ENCODE measurements around the gene NSG2.
A peak's percentile ranks its signal among the peaks of the same experiment; 100 is the strongest.
"Not testable (repeated sequence)": the region's sequence is repeated elsewhere in the genome, so short reads cannot be mapped to it uniquely, and the experiment has no call there.

Gene NSG2

GRCh38 chr5:174063082-174063756, 17.7 kb downstream of the NSG2 start:
- DNase-seq: no peak

DNA sequence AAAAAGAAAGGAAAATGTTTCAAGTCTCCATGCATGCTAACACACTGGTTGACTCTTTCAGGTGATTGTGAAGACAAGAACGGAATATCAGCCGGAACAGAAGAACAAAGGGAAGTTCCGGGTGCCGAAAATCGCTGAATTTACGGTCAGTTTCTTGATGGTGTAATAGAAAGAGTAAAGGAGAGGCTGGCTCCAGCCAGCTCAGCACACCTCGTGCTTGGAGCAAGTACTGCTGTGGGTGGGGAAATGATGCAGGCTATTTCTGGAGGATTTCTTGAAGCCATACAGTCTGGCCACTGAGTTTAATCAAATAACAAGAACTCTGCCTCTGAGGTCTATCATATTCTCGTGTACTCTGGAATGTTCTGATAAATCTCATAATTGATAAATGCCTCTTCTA, 18.7 kb downstream of the NSG2 start:
- no peak for DNase-seq

DNA sequence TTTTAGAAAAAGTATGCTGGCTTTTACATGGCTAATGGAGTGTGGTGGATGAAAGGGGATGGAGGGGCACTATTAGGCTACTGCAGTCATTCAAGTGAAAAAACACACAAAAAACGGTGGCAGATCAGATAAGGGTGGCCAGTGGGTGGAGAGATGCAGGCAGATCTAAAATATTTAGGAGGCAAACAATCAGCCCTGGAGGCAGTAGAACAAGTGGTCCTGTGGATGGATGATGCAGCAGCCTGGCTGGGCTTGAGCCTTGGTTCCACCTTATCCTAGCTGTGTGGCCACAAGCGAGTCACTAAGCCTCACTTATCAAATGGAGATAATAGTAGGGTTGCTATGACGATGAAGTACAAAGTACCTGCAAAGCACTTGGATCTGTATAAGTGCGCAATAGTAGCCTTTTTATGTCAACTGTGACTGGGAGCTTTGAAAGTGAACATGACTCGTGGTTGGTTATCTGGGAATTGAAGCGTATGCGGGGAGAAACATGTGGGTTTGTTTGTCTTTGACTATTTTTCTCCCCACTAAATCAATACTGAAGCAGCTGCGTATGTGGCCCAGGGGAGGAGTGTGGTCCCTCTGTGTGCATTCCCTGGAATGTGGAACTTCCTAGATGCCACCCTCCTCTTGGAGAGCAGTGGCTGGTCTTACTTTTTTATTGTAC, 20.2 kb downstream of the NSG2 start:
- peak; percentile 41 for DNase-seq

GRCh38 chr5:174067499-174067898, 22.0 kb downstream of the NSG2 start:
- DNase-seq: no peak

GRCh38 chr5:174071484-174071883, 26.0 kb downstream of the NSG2 start:
- DNase-seq: no peak

DNA sequence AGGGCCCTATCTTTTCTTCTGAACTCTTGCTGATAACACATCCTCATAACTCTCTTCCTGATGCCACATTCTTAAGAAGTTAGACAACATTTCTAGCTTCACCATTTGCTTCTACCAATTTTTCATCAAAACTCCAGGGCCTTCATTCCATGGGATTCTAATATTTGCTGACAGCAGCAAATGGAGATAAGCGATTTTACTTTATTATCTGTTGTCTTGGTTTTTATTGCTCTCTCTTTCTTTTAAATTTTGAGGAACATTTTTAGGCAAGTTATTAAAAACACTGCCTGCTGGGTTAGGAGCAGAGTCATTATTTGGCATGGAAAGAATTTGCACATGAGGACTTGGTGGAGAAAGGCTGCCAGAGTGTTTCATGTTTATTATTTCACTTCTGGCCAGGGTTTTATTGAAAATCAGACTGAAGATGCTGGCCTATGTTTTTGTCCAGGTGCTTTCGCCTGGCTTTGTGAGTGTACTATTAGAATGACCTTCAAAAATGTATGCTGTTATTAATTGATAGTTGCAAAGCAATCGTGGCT, 27.7 kb downstream of the NSG2 start:
- DNase-seq: no peak

DNA sequence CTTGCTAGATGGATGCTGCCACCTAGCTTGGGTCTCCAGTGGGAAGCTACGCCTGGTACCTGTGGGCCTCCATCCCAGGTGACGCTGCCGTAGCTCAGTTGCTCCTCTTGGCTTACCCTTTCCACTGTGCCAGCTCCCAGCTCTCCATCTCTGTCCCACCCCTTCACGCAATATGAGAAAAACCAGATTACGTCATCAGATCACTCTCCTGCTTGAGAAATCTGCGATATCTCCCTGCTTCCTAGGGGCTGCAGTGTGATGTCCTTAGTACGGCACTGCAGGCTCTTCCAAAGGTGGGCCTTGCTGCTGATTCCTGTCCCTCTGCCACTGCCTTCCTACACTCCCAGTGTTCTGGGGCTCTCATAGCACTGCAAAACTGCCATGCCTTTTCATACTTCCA, 28.9 kb downstream of the NSG2 start:
- DNase-seq: no peak

DNA sequence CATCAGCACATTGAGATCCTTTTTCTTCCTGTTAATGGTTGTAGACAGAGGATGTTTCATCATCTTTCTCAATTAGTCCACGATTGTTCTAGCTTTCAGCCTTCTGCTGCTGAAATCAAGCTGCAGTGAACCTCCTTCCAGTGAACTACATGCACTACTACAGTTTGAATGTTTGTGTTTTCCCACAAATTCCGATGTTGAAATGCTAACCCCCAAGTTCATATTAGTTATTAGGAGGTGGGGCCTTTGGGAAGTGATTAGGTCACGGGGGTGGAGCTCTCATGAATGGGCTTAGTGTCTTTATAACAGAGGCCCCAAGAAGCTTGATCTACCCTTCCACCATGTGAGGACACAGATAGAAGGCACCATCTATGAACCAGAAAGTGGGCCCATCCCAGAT, 32.9 kb downstream of the NSG2 start:
- no peak for DNase-seq

DNA sequence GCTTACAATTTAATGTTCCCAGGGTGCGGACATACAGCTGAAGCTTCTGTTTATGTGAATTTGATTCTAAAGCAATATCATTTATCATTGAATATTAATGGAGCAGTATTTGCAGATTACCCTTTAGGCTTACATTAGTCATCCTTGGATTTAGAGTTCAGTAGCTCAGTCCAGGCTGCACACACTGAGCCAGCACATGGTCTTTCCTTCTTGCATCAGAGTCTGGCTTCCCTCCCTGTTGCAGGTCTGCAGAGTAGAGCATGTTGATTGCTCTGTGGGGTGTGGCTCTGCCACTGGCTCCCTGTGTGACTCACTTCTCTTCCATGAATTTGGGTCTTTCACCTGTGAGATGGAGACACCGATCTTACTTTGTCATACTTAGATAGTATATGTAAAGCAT, 36.8 kb downstream of the NSG2 start:
- DNase-seq: peak; percentile 71

DNA sequence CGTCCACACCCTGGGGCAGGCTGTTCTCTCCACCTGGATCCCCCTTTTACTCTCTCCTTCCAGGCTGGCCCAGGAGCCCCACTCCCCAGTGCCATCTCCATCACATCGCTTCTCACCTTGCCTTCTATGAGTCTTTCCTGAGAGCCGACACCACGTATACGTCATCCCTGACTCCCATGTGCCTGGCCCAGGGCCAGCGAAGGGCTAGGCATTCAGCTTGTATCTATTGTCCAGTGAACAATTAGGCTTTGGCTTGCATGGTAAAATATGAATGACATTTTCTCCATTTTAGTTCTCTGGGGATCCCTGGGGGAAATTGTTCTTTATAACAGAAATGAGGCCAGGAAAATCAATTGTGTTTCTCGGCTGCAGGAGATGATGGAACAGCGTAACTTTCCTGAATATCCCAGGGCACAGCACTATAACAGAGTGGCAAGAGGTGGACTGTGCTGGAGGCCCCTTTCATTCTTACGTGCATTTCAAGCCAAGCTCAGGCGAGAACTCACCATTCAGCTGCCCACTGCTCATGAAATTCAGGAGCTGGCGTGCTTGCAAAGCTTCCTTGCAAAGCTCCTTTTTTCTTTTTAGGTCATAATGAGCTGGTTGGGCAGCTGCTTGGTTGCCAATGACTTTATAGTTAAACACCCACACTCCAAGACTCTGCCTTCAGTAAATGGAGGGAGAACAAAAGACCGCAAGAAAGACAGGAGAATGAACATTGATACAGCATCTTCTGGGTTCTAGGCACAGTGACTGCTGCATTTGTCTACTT, 37.7 kb downstream of the NSG2 start:
- peak; percentile 55 for DNase-seq

DNA sequence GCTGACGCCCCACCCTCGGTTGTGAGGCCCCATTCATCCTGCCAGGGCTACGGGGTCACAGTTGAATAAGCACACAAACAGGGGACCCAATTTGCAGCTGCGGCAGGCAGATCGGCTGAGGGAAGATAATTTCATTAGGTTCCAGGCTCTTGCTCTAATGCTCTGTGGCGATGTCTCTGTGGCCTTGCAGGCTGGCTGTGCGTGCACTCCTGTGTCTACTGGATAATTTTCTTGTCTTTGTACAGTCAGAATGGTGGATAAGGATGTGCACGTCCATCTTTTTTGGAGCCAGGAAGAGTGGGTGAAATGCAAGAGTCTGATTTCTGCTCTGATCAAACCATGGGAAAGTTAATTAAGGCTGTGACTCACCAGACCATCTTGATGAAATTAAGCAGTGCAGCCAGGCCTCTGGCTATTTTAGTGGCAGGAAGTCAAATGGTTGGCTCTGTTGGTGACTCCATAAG, 39.2 kb downstream of the NSG2 start:
- no peak for DNase-seq

GRCh38 chr5:174086751-174087150, 41.2 kb downstream of the NSG2 start:
- DNase-seq: no peak

DNA sequence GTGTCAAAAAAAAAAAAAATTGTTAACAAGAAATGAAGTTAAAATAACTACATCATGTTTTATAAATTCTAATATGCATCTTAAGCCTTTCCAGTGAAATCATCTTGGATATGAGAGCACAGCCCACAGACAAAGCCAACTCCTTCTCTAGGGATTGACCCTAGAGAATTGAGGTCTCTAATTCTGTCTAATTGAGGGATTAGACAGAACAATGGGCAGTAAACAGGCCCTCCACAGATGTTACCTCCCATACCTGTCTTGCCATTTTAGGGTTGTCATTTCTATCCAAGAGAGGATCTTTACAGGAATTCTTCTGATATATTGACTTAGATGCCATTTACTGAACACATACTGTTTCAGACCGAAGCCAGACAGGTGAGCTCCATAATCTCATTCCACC, 42.3 kb downstream of the NSG2 start:
- no peak for DNase-seq

- no peak for DNase-seq
These were observed 44.6 kb downstream of the NSG2 start for GRCh38 chr5:174090129-174090528.

DNA sequence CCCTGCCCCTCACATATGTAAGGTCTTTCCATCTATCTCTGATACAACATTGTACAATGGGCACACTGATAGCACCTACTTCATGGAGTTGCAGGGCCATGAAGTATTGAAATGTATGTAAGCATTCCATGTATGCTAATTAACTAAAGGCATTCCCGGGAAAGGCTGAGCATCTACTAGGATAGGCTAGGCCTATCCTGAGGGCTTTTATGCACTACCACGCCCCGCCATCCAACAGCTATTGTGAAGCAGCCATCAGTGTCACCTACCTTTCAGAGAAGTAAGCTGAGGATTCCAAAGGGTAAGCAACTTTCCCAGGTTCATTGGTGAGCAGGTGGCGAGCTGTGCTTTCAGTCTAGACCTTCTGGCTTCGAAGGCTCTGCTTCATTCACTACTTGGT, 47.6 kb downstream of the NSG2 start:
- DNase-seq: no peak

GRCh38 chr5:174094857-174095606, 49.5 kb downstream of the NSG2 start:
- DNase-seq: no peak

DNA sequence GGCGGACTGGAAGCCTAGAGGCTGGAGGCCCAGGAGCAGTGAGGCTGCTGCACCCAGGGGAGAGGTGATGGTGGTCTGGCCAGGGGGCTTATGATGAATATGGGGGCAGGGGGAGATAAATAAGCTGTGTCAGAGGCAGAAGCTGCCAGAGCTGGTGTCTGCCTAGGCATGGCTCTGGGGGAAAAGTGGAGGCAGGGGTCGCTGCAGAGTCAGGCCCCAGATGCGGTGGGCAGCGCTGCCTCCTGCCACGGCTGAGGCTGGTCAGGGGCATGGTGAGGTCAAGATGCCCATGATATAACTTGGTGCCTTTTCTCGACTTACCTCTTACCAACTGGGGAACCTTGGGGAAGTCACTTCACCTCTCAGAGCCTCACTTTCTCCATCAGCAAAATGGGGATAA, 51.1 kb downstream of the NSG2 start:
- DNase-seq: no peak

GRCh38 chr5:174097486-174098185, 52.1 kb downstream of the NSG2 start:
- DNase-seq: no peak

DNA sequence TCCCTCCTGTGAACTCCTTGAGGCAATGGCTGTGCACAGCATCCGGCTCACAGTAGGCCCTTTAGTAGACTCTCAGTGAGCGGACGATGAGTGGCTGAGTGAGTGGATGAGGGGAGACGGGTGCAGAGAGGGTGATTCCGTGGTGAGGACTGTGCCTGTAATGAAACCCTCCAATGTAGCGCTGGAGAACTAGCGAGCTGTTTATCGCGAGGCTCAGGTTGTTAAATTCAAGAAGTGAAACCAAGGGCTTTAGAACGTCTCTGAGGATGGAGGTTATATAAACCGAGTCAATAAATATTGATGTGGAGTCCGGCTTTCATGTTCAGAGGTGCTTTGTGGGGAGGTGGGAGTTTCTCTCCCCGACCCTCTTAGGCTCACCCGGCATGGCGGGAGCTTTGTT, 53.2 kb downstream of the NSG2 start:
- DNase-seq: no peak

- DNase-seq: no peak
These were observed 55.0 kb downstream of the NSG2 start for GRCh38 chr5:174100490-174100889.

DNA sequence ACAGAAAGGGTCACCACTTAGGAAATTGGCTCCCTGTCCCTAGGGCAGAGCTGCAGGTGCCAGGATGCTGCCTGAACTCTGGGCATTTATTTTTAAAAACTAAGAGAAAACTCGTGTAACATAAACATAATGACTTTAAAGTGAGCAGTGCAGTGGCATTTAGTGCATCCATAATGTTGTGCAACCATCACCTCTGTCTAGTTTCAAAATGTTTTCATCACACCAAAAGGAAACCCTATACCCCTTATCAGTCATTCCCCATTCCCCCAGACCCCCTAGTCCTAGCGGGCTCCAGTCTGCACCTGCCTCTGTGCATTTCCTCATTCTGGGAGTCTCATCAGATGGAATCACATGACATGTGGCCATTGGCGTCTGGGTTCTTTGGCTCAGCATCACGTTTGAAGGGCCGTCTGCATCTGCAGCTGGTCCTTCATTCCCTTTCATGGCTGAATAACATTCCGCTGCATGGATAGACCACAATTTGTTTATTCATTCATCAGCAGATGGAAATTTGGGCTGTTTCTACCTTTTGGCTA, 55.8 kb downstream of the NSG2 start:
- DNase-seq: no peak

- not testable (repeated sequence) for DNase-seq
These were observed 57.1 kb downstream of the NSG2 start for GRCh38 chr5:174102574-174102973.
